OCI-LY1 (cell line): ENCODE data around the gene HBS1L.

Source experiments
- H2AFZ ChIP-seq: fragments of 200-600 bp; sonication (generic), shearing (Covaris generic); 2 replicates; pipeline ENCODE4 v1.6.0; 2014; ENCODE audit warnings: antibody characterized with exemption, mild to moderate bottlenecking, low read length
- H3F3A ChIP-seq: fragments of 200-600 bp; sonication (generic), shearing (Covaris generic); 2 replicates; pipeline ENCODE4 v1.6.0; 2014; ENCODE audit warnings: mild to moderate bottlenecking, antibody characterized with exemption, low read length, moderate library complexity; ENCODE audit not compliant: insufficient read depth
- H3K27ac ChIP-seq: fragments of 200-600 bp; sonication (generic); 2 replicates; pipeline ENCODE4 v1.5.1; 2014; ENCODE audit warnings: low read length, mixed run types, mild to moderate bottlenecking, low read depth; ENCODE audit not compliant: poor library complexity, severe bottlenecking
- H3K27me3 ChIP-seq: fragments of 200-600 bp; sonication (generic); 2 replicates; pipeline ENCODE4 v1.6.0; 2014; ENCODE audit warnings: antibody characterized with exemption, mild to moderate bottlenecking, low read length, moderate library complexity; ENCODE audit not compliant: insufficient read depth
- H3K36me3 ChIP-seq: fragments of 200-600 bp; sonication (generic); 2 replicates; pipeline ENCODE4 v1.6.1; 2014; ENCODE audit warnings: mild to moderate bottlenecking, antibody characterized with exemption, low read length, moderate library complexity, mixed read lengths; ENCODE audit not compliant: insufficient read depth
- H3K4me1 ChIP-seq: fragments of 200-600 bp; sonication (generic); 2 replicates; pipeline ENCODE4 v1.5.1; 2014; ENCODE audit warnings: mild to moderate bottlenecking, low read length, moderate library complexity; ENCODE audit not compliant: insufficient read depth, severe bottlenecking
- H3K4me2 ChIP-seq: fragments of 200-600 bp; sonication (generic), shearing (Covaris generic); 2 replicates; pipeline ENCODE4 v1.6.1; 2014; ENCODE audit warnings: low read length
- H3K4me3 ChIP-seq: fragments of 200-600 bp; sonication (generic); 2 replicates; pipeline ENCODE4 v1.5.1; 2014; ENCODE audit warnings: low read length, low read depth, mild to moderate bottlenecking, mixed read lengths; ENCODE audit not compliant: poor library complexity, severe bottlenecking
- H3K79me2 ChIP-seq: fragments of 200-600 bp; shearing (Covaris generic); 2 replicates; pipeline ENCODE4 v1.6.1; 2016; ENCODE audit warnings: mixed run types, low read length, mixed read lengths; ENCODE audit not compliant: insufficient read depth
- H3K9ac ChIP-seq: fragments of 200-600 bp; sonication (generic), shearing (Covaris generic); 2 replicates; pipeline ENCODE4 v1.6.1; 2014; ENCODE audit warnings: mild to moderate bottlenecking, low read length, mixed read lengths
- H3K9me2 ChIP-seq: fragments of 200-600 bp; sonication (generic), shearing (Covaris generic); 2 replicates; pipeline ENCODE4 v1.6.1; 2014; ENCODE audit warnings: low read depth, mild to moderate bottlenecking, low read length, mixed read lengths
- H3K9me3 ChIP-seq: fragments of 200-600 bp; shearing (Covaris generic); 2 replicates; pipeline ENCODE4 v1.6.1; 2014; ENCODE audit warnings: low read length, mixed read lengths
- H4K20me1 ChIP-seq: fragments of 200-600 bp; sonication (generic), shearing (Covaris generic); 2 replicates; pipeline ENCODE4 v1.6.0; 2016; ENCODE audit warnings: mild to moderate bottlenecking, low read length; ENCODE audit not compliant: insufficient read depth
- CTCF ChIP-seq: fragments of 200-600 bp; sonication (generic), shearing (Covaris generic); IDR thresholded peaks from 2 replicates; pipeline ENCODE4 v1.5.1; 2017; ENCODE audit warnings: mild to moderate bottlenecking, antibody characterized with exemption, low read length, moderate library complexity, mixed read lengths
- EZH2 ChIP-seq: fragments of 200-600 bp; sonication (generic), shearing (Covaris generic); IDR thresholded peaks from 2 replicates; pipeline ENCODE4 v1.8.0; 2017; ENCODE audit warnings: borderline replicate concordance, mixed run types, mild to moderate bottlenecking, antibody characterized with exemption, low read length, moderate library complexity, mixed read lengths

Gene HBS1L

DNA sequence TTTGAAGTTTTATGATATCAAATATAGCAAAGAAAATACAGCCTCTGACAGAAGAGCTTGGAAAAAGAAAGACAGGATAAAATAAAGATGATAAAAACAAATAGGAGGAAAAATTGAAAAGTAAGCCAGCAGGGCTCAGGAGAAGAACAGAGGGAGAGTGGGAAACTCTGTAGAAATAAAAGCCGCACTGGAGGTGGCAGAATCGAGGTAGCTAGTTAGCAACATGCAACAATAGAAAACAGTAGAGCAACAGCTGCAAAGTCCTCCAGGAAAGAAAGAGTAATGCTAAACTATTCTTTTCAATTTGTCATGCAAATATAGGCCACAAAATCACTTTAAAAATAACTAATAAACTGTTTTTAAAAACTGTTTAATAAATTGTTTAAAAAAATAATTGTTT, 28.8 kb downstream of the HBS1L start:
- Histone ChIP-seq H3K9me3 (no peaks in the 10 kb centered on the region), H3K4me2 (no peak overlapping the region), H3K27ac (no peak overlapping the region), H2AFZ (no peak overlapping the region), H3K9ac (no peak overlapping the region), H3K4me1 (no peaks in the 10 kb centered on the region), H3K27me3 (no peaks in the 10 kb centered on the region), H4K20me1 (no peaks in the 10 kb centered on the region), H3K36me3 (peaks cover 29% of the 10 kb centered on the region), H3K79me2 (peaks cover 36% of the 10 kb centered on the region), H3K4me3 (no peak overlapping the region), H3F3A (no peaks in the 10 kb centered on the region), H3K9me2 (no peaks in the 10 kb centered on the region)
- TF ChIP-seq EZH2: no peak
- no peak for TF ChIP-seq CTCF

DNA sequence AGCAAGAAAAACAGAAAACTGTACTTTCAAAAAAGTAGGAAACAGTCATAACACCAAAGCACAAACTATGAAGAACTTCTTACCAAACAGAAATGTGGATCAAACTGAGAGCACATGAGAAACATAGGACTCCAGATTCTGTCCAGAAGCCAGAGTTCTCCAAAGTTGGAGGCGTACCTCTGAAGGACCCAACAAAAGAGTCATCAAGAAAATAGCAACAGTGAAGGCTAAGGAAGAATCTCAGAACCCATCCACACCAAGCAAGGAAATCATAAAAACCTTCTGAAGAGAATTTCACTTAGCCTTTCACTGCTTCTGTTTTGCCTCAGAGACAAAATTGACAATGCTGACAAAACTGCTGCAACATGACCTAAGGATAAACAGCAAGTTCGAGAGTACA, 29.4 kb downstream of the HBS1L start:
- H3F3A ChIP-seq: no peaks in the 10 kb centered on the region
- no peak overlapping the region for H3K27ac ChIP-seq
- no peaks in the 10 kb centered on the region for H4K20me1 ChIP-seq
- no peaks in the 10 kb centered on the region for H3K9me2 ChIP-seq
- TF ChIP-seq CTCF: no peak
- no peak for TF ChIP-seq EZH2
- no peak overlapping the region for H3K4me2 ChIP-seq
- H3K9me3 ChIP-seq: no peaks in the 10 kb centered on the region
- no peaks in the 10 kb centered on the region for H3K27me3 ChIP-seq
- no peak overlapping the region for H3K9ac ChIP-seq
- peaks cover 34% of the 10 kb centered on the region for H3K79me2 ChIP-seq
- peaks cover 24% of the 10 kb centered on the region for H3K36me3 ChIP-seq
- no peak overlapping the region for H3K4me3 ChIP-seq
- no peaks in the 10 kb centered on the region for H3K4me1 ChIP-seq
- no peak overlapping the region for H2AFZ ChIP-seq

GRCh38 chr6:135022050-135022697, 32.4 kb downstream of the HBS1L start:
- Histone ChIP-seq H3K27me3 (no peaks in the 10 kb centered on the region), H3K9me2 (no peaks in the 10 kb centered on the region), H2AFZ (no peak overlapping the region), H3K4me3 (no peak overlapping the region), H3K79me2 (peaks cover 30% of the 10 kb centered on the region), H3K9me3 (no peaks in the 10 kb centered on the region), H3K36me3 (peaks cover 16% of the 10 kb centered on the region), H3K9ac (no peak overlapping the region), H3F3A (peaks cover 3% of the 10 kb centered on the region; the same call in 1 of the 2 replicates), H3K4me2 (no peak overlapping the region), H4K20me1 (no peaks in the 10 kb centered on the region), H3K27ac (no peak overlapping the region), H3K4me1 (no peaks in the 10 kb centered on the region)
- TF ChIP-seq EZH2 (no peak), CTCF (no peak)
